SKM-1 (cell line): ENCODE results near the gene NELFCD.
"Not testable (repeated sequence)": the region's sequence is repeated elsewhere in the genome, so short reads cannot be mapped to it uniquely, and the experiment has no call there.

Source experiments
- DNase-seq: peaks from one replicate; lab custom pipeline; 2025; ENCODE audit not compliant: unreplicated experiment; lab: John Stamatoyannopoulos, UW

Gene NELFCD

GRCh38 chr20:59007665-59008511 is 26.8 kb downstream of the NELFCD start:
- DNase-seq = peak; percentile 93

DNA sequence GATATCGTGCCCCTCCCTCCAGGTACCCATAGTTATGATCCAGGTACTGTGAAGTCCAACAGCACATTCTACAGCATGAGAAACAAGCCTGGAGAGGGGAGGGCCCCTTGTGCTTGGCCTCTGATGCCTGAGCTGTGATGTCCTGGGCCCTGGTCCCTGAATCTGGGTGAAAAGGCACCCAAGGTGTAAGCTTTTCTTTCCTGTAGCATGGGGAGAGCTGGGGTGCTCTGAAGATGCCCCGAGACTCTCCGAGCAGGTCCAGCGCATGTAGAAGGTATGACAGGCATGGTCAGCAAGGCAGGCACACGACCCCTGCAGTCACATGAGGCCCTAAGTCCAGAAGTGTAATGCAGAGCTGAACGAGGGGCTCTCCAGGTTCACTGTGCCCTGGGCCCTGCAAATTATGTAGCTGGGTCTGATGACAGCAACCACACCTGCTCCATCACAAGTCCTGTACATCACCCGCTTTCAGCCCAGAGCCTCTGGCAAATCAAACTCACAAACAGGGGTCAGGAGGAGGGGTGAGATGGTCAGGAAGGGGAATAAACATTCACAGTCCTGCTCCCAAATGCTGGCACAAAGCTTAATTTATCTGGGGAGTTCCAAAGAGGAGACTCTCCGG is 27.8 kb downstream of the NELFCD start:
- DNase-seq = no peak

GRCh38 chr20:59010321-59010994 is 29.4 kb downstream of the NELFCD start:
- DNase-seq = no peak

DNA sequence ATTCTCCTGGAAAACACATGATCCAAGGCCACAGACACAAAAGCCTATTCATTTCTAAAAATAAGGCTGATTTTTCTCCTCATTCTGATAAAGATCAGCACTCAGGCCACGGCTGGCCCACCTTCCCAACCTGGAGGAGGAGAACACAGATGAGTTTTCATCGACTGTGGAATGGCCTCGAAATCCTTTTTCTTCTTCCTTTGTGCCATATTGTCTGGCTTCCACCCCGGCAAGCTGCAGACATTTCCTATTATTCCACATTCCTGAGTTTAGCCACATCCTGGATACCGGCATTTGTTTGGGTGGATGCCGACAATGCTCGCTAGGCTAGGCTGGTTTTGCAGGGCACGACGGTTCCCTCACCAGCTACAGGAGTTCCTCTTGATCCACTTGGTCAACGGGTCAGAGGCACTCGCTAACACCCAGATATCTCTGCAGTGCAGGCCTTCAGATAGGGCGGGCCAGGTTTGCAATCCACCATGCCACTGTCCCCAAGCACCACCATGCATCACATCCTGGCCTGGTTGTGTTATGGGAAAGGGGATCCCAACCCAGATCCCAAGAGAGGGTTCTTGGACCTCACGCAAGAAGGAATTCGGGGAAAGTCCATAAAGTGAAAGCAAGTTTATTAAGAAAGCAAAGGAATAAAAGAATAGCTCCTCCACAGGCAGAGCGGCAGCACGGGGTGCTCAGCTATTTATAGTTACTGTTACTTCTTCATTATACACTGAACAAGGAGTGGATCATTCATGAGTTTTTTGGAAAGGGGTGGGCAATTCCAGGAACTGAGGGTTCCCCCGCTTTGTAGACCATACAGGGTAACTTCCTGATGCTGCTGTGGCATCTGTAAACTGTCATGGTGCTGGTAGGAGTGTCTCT is 30.2 kb downstream of the NELFCD start:
- DNase-seq = no peak

GRCh38 chr20:59011874-59012157 is 30.8 kb downstream of the NELFCD start:
- not testable (repeated sequence) for DNase-seq

GRCh38 chr20:59013031-59013951 is 32.2 kb downstream of the NELFCD start:
- no peak for DNase-seq

- DNase-seq = no peak
Measured at GRCh38 chr20:59013959-59014608, 33.0 kb downstream of the NELFCD start.

DNA sequence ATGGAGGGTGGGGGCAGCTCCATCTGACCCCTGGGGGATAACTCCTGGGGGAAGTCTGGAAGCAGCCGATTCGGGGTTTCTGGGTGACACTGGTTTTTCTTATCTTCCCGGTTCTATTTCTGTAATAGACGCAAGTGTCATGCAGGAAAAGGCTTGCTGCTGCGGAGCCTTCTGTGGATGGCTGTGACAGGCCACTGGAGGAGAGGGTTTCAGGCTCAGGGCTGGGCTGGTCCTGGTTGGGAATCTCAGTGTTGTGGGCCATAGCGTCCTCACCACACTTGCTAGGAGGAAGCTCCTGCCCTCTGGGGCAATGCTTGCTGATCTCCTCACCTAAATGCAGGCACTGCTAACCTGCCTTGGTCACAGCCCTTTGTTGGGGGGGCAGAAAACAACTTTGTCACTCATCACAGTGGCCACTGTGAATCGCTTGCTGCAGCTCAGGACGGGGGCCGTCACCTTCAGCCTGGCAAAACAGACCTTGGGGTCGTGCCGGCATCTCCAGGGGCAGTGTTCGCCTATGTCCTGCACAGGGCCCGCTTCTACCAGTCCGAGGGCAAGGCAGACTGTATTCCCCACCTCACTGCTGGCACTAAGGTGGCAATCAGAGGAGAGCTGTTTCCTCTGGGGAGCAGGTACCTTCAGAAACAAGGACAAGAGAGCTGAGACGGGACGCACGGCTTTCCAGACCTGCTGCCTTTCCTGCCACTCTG is 33.8 kb downstream of the NELFCD start:
- DNase-seq = no peak

DNA sequence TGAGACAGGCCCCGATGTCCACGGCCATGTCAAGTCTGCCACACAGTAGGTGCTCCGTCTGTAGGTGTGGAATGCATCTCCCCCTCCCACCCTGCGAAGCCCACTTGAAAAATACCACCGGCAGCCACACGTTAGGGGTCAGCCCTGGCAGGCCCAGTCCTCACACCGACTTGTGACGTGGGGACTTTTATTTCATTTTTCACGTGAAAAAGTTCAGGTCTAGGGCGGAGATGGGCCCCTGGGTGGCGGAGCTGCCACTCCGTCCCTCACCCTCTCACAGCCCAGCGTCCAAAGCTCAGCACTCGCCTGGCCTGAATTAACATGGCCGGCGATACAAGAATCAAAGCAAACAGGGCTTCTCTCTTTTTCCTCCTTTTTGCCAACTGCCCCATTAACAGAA is 34.4 kb downstream of the NELFCD start:
- DNase-seq = no peak

DNA sequence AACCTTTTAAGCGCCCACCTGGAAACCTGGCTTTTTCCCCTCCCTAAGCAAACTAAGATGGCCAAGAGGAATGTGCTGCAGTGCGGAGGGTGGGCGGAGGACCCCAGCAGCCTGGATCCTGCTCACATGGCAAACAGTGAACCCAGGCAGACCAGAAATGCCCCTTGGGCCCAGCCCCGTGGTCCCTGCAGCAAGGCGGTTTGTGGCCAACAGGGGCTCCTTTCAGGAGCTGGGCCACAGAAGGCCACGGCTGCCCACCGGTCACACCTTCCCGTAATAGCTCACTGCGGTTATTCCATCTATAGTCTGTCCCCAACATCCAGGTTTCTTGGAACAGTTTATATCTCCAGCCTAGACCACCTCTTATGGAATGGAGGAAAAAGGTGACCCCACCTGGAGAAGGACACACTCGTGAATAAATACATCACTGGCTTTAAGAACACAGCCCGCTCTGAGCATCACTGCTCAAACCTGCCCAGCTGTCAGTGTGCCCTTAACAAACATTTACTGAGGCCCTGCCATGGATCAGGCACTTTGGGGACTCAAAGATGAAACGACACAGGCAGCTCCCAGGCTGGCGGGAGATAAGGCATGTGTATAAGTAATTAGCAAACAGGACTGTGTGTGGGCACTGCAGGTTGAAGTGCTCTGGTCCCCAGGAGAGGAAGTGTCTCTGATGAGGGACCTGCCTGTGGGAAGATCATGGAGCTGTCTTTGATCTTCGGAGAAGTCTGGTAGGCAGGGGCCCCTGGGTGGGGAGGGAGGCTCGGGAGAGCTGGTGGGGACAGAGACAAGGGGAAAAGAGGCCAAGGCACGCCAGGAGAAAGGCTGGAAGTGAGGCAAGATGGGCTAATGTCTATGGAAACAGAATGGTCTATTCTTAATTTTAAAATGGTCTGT is 35.0 kb downstream of the NELFCD start:
- DNase-seq = no peak

GRCh38 chr20:59016795-59017492 is 35.9 kb downstream of the NELFCD start:
- DNase-seq = no peak

DNA sequence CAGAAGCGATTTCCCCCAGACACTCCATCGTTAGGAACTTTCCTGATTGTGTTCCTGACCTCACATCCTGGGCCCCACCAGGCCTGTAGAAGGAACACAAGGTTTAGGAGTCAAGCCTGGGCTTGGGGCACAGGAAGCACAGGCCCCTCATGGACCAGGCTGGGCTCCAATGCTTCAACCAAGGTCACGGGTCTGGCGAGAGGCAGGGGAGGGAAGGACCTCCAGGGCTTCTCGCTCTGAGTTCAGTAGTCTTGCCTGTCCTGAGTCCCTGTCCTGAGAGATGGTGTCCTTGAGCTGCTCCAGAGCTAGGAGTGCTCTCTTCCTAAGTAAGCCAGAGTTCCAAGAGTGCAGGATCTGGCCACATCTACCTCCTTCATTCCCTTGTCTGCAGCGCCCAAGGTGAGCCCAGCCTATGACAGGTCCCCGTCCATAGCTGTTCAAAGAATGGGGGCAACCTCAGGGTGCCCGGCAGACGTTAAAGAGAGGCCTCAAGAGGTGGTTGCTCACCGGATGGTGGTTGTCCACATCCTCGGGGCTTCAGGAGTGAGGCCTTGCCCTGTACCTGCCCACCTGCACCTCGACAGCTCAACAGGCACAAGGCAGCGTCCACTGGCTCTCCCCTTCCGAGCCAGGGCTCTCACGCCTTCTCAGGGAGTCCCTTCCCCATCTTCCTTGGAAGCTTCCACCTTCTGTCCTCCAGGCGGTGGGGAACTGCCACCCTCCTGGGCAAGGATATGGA is 36.6 kb downstream of the NELFCD start:
- no peak for DNase-seq

- no peak for DNase-seq
Measured at GRCh38 chr20:59018817-59019216, 37.8 kb downstream of the NELFCD start.

DNA sequence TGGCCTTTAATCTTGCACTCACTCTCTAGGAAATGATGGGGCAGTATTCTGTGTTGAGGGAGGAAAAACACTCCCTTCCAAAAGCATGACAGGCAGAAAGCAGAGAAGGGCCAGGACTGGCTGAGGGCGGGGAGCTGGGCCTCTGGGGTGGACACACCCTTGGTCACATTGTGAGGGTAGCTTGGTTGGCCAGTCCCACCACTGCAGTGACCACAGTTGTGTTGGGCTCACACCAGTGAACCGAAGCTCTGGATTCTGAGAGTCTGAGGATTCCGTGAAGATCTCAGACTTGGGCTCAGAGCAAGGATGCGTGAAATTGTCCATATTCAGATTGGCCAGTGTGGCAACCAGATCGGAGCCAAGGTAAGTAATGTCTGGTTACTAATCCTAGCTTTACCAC is 38.2 kb downstream of the NELFCD start, which contains the start of gene TUBB1:
Gene TUBB1, plus strand, starts transcription at position 213 of the 400 bp plus-strand sequence. Its CDS starts 94 bp downstream, at position 307.
- no peak for DNase-seq

- DNase-seq = no peak
Measured at GRCh38 chr20:59020938-59021551, 40.0 kb downstream of the NELFCD start.

GRCh38 chr20:59022754-59023153 is 41.7 kb downstream of the NELFCD start:
- no peak for DNase-seq
